ENCODE results near the gene LAMTOR4.

- no peak for TF ChIP-seq POLR2AphosphoS5 (IDR thresholded peaks at IDR 0.05)
- TF ChIP-seq POLR2A (IDR thresholded peaks at IDR 0.05) = no peak
These were observed 45.5 kb upstream of the LAMTOR4 start for GRCh38 chr7:100102950-100103840.

All from breast epithelium (tissue), 3 donors.